ENCODE results near the gene DENR.
"Not testable (repeated sequence)": the region's sequence is repeated elsewhere in the genome, so short reads cannot be mapped to it uniquely, and the experiment has no call there.

The DENR gene

DNA sequence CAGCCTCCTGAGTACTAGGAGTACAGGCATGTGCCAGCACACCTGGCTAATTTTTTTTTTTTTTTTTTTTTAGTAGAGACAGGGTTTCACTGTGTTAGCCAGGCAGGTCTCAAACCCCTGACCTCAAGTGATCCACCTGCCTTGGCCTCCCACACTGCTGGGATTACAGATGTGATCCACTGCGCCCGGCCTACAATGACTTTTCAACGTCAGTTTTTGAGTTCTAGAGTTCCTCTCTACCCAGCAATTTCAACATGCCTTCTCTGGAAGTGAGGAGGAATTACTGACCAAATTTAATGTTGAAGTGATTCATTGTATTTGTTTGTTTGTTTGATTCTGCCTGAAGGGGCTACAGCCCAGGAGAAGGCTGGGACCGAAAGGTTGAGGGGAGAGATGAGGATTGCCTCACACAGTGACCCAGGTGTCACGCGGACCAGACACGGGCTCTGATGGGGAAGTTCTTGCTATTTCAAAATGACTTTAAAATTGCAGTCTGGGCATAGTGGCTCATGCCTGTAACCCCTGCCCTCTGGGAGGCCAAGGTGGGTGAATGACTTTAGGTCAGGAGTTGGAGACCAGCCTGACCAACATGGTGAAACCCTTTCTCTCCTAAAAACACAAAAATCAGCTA is 8.6 kb upstream of the DENR start:
- DNase-seq, result no peak

DNA sequence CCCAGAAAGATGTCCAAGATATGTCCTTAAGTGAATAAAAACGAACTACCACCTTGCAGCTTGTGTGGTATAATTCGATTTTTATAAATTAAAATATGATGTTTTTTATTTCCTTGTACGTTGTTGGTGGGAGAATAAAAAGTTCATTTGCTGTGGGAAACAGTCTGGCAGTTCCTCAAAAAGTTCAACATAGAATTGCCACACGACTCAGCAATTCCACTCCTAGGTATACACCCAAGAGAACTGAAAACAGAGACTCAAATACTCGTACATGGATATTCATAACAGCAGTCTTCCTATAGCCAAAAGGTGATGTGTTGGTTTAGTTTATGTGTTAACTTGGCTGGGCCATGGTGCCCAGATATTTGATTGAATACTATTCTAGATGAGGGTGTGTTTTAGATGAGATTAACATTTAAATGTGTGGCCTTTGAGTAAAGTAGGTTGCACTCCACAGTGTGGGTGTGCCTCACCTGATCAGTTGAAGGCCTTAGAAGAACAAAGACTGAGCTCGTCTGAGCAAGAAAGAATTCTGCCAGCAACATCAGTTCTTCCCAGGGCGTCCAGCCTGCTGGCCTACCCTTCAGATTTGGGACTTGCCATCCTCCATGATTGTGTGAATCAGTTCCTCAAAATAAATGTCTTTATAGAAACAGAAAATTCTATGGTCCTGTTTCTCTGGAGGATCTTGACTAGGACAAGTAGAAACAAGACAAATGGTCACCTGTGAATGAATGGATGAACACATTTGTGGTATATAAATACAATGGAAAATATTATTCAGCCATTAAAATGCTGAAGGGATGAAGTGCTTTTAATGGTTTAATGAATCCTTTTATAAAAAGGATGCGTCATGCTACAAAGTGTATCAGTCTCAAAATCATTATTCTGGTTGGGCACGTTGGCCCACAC is 5.1 kb upstream of the DENR start:
- DNase-seq, result no peak

DNA sequence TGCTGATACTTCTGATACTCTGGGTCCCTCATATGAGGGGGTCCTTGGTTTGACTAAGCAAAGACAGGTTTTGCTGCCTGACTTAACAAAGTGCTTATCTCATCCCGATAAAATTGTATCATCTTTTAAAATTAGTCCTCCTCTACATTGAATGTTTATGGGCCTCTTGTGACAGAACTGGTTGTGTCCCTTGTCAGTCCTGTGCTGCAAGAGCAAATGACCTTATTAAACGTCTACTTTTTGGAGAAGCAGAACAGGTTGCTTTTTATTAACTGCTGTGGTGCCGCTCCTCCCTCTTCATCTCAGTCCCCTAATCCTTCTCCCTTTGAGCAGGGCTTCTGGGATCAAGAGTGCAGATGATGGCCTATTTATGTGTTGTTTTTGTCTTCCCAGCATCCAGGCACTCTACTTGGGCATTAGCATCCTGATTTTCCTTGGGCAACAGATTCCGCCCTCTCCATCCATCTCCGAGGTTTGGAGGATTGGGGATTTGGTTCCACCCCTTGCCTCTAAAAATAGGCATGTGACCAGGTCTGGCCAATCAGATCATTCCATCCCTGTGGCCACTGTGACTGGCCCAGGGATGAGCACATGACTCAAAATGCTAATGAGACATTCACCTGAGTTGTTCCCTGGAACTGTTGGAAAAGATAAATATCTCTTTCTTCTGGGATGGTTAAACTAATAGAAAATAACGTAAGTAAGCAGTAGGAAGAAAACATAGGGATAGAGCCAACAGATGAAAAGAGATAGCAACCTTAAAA is 2.9 kb upstream of the DENR start:
- no peak for DNase-seq

DNA sequence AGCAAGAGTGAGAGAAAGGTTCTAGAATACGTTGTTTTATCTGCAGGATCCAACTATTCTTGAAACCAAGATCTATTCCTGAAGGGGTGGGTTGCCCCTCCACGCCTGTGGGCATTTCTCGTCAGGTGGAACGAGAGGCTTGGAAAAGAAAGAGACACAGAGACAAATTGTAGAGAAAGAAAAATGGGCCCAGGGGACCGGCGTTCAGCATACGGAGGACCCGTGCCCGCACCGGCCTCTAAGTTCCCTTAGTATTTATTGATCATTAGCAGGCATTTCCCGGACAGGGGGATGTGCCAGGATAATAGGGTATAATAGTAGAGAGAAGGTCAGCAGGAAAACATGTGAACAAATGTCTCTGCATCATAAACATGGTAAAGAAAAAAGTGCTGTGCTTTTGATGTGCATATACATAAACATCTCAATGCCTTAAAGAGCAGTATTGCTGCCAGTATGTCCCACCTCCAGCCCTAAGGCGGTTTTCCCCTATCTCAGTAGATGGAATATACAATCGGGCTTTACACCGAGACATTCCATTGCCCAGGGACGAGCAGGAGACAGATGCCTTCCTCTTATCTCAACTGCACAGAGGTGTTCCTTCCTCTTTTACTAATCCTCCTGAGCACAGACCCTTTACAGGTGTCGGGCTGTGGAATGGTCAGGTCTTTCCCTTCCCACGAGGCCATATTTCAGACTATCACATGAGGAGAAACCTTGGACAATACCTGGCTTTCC is 1.7 kb upstream of the DENR start:
- DNase-seq, result not testable (repeated sequence)

DNA sequence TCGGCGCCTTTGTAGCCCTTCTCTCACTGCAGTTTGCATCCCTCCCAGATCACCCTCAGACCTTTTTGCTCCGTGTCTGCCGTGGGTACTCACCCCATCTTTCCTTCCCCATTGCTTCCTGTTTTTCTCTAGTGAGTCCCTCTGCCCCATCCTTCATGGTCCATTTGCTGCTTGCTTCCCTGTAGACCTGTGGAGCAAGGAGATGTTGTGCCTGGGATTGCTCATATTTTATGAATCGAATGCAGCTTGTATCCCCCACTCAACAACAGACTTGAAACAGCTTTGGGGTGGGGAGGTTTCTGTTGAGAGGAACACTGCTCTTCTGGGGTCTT is 661 bp downstream of the DENR start:
- DNase-seq, result no peak

DNA sequence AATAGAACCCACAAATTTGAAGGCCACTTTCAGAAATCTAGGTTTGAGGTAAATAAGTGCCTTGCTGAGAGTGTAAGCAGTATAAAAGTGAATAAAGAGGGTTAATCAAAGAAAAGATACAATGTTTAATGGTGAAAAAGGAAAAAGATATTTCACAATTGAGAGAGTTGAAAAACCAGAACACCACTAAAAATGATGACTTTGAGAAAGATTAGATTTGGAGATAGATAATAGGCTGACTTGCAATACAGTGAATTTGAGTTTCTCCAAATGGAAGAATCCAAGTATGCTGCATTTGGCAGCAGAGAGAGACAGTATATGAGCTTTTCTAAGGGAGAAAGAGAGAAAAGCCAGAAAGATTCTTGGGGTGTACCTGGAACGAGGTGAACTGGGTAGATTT is 2.2 kb downstream of the DENR start:
- DNase-seq, result no peak

DNA sequence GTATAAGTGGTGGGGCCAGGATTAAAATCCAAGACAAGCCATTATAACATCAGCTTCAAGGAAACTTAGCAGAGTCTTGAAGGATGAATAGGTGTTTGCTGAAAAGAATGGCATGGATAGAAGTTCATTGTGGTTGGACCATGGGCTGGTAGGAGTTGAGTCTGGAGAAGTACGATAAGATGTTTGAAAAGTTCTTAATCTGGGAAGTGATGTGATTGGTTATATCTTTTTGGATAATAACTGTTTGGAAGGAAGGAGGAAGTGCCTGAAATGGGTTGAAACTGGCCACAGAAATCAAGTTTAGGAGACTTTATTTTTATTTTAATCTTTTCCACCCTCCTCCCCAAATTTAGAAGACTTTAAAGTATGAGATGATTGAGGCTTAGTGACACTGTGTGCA is 4.9 kb downstream of the DENR start:
- DNase-seq, result no peak

DNA sequence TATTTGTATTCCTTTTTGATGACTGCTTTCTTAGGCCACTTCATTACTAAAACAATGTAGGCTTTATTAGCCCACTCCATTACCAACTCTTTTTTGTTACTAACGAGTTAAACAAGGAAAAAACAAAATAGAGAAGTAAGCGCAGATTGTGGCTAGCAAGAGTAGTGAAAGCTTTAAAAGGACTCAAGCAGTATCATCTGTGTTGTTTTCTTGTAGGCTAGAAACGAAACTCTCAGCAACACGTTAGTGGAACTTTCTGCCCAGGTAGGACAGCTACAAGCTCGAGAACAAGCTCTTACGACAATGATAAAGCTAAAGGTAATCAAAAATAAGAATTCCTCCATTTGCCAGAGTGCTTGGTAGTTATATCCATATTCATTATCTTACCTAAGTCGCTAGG is 32.9 kb downstream of the DENR start:
- DNase-seq, result no peak

DNA sequence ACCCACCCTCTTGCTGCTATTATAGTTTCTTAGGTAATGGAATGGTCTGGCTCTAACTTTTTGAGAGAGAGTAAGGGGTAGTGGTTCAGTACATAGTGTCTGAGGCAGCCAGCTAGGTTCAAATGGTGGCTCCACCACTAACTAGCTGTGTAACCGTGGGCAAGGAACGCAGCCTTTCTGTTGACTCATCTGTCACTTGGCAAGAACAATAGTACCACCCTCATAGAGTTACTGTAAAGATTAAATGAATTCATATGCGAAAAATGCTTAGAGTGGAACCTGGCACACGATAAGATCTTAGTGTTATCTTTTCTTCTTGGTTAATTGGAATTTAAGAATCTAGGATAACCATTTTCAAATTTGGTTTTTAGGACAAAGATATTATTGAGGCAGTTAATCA is 35.8 kb downstream of the DENR start:
- DNase-seq, result no peak

DNA sequence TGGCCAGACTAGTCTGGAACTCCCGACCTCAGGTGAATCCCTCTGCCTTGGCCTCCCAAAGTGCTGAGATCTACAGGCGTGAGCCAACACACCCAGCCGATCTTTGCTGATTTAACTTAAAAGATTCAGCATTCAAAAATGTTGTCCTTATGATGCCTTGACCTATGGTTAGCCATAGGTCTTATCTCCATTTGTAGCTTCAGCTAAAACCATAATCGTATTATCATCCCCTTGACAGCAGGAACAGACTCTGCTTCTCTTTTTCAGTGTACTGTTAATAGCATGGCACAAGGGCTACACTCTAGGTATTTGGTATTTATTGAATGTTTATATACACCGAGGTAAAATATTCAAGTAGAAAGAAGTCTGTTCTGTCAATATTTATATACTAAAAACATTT is 37.0 kb downstream of the DENR start:
- DNase-seq, result no peak

DNA sequence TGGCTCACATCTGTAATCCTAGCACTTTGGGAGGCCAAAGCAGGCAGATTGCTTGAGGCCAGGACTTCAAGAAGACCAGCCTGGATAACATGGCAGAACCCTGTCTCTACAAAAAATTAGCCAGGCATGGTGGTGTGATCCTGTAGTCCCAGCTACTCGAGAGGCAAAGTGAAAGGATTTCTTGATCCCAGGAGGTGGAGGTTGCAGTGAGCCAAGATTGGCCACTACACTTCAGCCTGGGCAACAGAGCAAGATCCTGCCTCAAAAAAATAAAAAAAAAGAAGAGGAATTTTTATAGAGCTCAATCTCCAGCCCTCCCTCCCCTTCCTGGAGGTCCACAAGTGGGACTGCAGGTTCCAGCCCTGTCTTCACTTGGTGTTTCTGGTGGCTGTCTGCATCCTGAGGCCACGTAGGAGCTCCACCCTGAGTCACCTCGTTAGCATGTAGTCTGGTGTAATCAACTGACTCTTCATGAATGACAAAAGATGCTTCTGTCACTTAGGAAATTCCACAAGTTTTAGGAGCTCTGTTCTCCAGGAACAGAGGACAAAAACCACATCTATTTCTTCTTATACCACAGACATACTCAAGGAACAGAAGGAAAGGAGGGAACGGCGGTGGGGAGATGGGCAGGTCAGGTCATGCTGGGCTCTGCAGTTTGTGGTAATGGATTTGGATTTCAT is 37.9 kb downstream of the DENR start:
- DNase-seq, result no peak

DNA sequence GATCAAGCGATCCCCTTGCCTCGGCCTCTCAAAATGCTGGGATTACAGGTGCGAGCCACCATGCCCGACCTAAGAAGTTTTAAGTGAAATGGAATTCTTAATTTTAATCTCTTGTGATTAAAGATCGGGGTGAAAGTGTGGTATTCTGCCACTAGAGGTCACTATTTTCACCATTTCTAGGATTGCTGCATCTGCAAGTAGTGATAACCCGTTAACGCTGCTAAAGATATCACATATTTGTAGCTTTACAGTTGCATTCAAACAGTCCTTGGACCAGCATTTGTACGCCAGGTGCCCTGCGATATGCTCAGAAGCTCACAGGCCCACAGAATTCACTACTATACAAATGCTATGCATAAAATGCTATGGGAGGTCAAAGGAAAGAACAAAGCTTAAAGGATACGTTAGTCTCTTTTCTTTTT is 41.1 kb downstream of the DENR start:
- DNase-seq, result peak; percentile 22

DNA sequence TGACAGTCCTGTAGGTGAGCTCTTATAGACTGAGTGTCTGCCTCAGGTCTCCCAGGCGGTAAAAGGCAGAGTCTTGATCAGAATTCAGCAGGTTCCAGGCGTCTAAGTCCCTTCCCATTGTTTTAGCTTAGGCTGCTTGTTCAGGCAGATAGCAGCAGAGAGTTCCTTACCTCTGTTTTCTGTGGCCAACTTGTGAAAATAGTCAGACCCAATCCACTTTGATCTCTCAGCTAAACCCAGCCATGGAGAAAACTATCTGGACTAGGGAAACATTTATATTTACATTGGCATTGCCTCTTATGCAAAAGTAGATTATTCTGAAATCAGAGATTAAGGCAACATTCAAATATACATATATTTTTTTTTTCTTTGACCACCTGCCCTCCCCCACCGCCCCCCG is 43.2 kb downstream of the DENR start:
- DNase-seq, result no peak

DNA sequence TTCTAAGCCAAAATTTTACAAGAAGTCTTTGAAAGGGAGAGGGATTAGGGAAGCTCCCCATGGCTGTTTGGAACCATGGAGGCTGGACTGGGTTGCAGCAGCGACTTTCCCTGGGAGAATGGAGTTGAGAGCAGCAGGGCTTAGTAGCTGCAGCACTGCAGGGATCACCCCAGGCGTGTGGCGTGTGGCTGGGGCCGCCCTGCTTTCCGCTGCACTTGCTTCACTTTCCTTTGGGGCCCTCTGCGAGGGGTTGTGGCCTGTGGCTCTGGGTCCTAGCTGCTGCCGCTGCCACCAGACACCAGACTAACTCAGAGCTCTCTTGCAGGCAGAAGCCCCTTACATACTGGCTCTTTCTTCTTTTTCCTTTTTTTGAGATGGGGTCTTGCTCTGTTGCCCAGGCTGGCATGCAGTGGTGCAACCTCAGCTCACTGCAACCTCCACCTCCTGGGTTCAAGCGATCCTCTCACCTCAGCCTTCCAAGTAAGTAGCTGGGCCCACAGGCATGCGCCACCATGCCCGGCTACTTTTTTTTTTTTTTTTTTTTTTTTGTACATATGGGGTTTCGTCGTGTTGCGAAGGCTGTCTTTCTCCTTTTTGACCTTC is 47.1 kb downstream of the DENR start:
- no peak for DNase-seq

DNA sequence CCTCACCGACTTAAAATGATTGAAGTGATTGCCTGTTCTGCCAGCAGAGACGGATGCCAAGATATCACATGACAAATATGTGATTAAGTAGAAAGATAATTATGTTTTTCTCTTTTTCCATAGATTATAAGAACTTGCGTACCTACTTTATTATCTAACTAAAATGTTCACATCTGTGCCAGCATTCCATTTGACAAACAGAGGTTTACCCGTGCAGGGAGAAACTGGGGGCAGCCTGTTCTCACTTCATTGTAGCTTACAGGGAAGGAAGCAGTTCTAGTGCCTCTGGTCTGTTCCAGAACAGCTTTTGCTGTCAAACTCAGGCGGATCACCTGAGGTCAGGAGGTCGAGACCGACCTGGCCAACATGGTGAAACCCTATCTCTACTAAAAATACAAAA is 51.3 kb downstream of the DENR start:
- DNase-seq, result no peak

DNA sequence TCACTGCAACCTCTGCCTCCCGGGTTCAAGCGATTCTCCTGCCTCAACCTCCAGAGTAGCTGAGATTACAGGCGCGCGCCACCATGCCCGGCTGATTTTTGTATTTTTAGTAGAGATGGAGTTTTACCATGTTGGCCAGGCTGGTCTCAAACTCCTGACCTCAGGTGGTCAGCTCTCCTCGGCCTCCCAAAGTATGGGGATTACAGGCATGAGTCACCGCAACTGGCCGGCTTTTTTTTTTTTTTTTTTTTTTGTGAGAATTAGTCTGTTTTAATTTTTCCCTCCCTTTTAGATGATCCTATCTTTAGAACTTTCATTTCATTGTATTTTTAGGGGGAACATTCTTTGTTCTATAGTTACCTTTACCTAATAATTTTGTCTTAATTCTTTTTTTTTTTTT is 52.3 kb downstream of the DENR start:
- DNase-seq, result not testable (repeated sequence)

DNA sequence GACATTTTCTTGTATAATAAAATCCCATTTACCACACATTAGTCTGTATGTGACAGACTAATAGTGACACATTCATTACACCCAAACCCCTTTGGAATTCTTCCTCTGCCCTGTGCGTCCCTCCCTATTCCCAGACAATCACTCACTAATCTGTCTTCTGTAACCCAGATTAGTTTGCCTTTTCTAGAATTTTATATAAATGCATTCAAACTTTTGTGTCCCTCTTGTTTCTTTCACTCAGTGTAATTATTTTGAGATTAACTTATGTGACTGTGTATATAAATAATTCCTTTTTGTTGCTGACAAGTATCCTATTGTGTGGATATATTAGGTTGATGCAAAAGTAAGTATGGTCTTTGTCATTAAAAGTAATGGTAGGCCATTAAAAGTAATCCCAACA is 55.0 kb downstream of the DENR start:
- no peak for DNase-seq

DNA sequence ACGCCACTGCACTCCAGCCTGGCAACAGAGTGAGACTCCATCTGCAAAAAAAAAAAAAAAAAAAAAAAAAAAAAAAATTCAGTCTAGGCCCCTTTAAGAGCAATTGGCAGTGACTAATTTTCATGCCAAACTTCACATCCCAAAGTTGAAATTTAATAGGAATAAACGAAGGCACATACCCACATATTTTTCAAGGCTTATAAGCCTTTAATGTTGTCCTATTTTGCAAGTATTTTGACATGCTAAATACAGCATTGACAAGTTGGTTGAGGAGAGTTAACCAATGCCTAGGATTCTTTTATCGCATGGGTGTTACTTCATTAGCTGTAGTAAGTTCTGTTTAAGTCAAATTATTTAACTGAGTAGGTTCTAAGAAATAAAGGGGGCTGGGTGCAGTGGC is 59.2 kb downstream of the DENR start:
- DNase-seq, result no peak

DNA sequence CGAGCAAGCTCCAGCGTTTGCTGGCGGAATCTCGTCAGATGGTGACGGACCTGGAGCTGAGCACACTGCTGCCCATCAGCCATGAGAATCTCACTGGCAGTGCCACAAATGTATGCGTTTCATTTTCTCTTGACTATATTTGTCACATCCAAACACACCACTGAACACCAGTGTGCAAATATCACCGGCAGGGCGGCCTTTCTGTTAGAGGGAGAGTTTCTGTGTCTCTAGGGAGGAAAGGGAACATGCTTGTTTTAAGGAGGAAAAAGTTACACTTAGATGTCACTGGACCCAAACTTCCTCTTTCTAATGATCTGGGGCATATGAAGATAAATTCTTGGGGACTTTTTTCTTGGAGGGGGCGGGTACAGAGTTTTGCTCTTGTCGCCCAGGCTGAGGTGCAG is 60.7 kb downstream of the DENR start:
- DNase-seq, result no peak

DNA sequence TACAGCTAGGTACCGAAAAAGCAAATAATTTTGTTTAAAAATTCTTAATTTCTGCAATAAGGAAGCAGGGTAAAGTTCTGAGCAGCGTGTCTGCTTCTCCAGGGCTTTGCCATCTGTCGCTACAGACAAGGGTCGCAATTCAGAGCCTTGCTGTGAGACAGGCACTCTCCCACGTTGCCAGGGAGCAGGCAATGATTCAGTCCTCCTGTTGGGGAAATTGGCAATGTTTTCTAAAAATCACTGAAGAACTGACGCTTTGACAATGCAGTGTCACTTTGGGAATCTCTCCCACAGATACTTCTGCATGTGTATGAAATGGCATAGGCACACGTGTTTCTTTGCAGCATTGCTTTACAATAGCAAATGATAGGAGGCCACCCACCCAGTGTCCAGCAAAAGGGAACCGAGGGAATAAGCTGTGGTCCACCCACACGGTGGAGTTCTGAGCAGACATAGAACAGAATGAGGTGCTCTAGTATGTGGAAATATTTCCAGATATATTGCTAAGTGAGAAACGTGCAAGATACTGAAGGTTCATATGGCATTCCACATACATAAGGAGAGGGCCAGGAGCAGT is 66.7 kb downstream of the DENR start:
- DNase-seq, result no peak

DNA sequence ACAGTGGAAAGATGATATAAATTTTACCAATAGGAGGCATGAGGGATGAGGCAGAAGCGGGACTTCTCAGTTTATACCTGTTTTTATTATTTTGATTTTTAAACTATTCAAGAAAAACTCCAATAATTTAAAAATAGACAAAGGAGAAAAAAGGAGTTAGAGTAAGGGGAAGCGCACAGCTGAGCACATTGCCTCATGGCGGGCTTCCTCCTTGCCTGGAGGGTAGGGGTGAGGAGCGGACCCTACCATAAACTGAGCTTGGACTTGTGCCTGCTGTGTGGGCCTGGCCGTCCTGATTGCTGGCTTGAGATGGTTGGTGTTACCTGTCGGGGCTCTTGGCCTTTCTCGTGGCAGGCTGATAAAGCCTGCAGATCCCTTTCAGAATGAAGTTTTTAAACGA is 67.5 kb downstream of the DENR start:
- DNase-seq, result no peak
